Common myeloid progenitor, CD34-positive (primary cell): ENCODE data around the gene HES6.

ENCODE experiments used
- CTCF ChIA-PET: fragments of 350-600 bp; sonication (Branson Sonifier 250); formaldehyde crosslinking; loops from one replicate; lab custom pipeline; 2021; ENCODE audit warnings: antibody characterized with exemption; lab: Charles Lee
- POLR2A ChIA-PET: fragments of 350-600 bp; sonication (Branson Sonifier 250); formaldehyde crosslinking; loops from one replicate; lab custom pipeline; 2021; ENCODE audit warnings: antibody characterized with exemption; lab: Charles Lee
- DNase-seq, 3 donors: peaks; one replicate each; pipeline versions ENCODE4 v3.0.0 to v3.0.0-alpha.2; 2013
- H3K27ac ChIP-seq, 2 experiments: 1 replicate in 1 of 2; 2 replicates in 1 of 2; pipeline ENCODE4 v1.7.0; 2013; ENCODE audit warnings: inconsistent platforms in 2 of 2, low read length in 2 of 2, mild to moderate bottlenecking in 2 of 2, low read depth in 1 of 2, moderate library complexity in 1 of 2; ENCODE audit not compliant: severe bottlenecking in 2 of 2, insufficient read depth in 1 of 2, poor library complexity in 1 of 2
- H3K27me3 ChIP-seq, 5 experiments: replicated peaks in 2 of 5; 1 replicate in 3 of 5; 2 replicates in 2 of 5; pipeline versions ENCODE4 v1.6.1 to v1.7.0; 2013; ENCODE audit warnings: low read length in 4 of 5, mild to moderate bottlenecking in 2 of 5, moderate library complexity in 2 of 5, inconsistent platforms in 1 of 5; ENCODE audit not compliant: insufficient read depth in 5 of 5, control insufficient read depth in 4 of 5
- H3K36me3 ChIP-seq, 4 experiments: 1 replicate in 2 of 4; 2 replicates in 2 of 4; pipeline versions ENCODE4 v1.6.1 to v1.7.0; 2013; ENCODE audit warnings: low read length in 3 of 4, control low read depth in 1 of 4, mild to moderate bottlenecking in 1 of 4; ENCODE audit not compliant: control insufficient read depth in 4 of 4, insufficient read depth in 4 of 4
- H3K4me1 ChIP-seq, 4 experiments: 1 replicate in 3 of 4; 2 replicates in 1 of 4; pipeline versions ENCODE4 v1.6.1 to v1.7.1; 2013; ENCODE audit warnings: low read length in 3 of 4, mild to moderate bottlenecking in 3 of 4, control low read depth in 1 of 4, inconsistent platforms in 1 of 4, moderate library complexity in 1 of 4; ENCODE audit not compliant: control insufficient read depth in 4 of 4, insufficient read depth in 4 of 4; ENCODE audit errors: control extremely low read depth in 1 of 4
- H3K4me3 ChIP-seq, 7 experiments: 1 replicate in 4 of 7; 2 replicates in 3 of 7; pipeline versions ENCODE4 v1.5.1 to v1.7.0; 2013; ENCODE audit warnings: mild to moderate bottlenecking in 7 of 7, low read length in 6 of 7, moderate library complexity in 6 of 7, inconsistent platforms in 2 of 7, low read depth in 2 of 7, control low read depth in 1 of 7; ENCODE audit not compliant: insufficient read depth in 4 of 7, control insufficient read depth in 1 of 7; ENCODE audit errors: extremely low read depth in 1 of 7
- H3K9me3 ChIP-seq, 5 experiments: 1 replicate in 4 of 5; 2 replicates in 1 of 5; pipeline versions ENCODE4 v1.6.1 to v1.7.1; 2013; ENCODE audit warnings: low read length in 4 of 5, mild to moderate bottlenecking in 2 of 5, inconsistent platforms in 1 of 5, low read depth in 1 of 5, moderate library complexity in 1 of 5; ENCODE audit not compliant: control insufficient read depth in 4 of 5, insufficient read depth in 2 of 5; ENCODE audit errors: control extremely low read depth in 1 of 5
- WGBS: methylation state at CpG from one replicate; pipeline ENCODE4 v1.1.5; 2013; ENCODE audit not compliant: insufficient coverage; 5-methylcytosine and 5-hydroxymethylcytosine counted together

Gene HES6

GRCh38 chr2:238247002-238247822, 7.4 kb upstream of the HES6 start:
- Histone ChIP-seq H3K9me3 (no peaks in the 10 kb centered on the region), H3K36me3 (peaks cover 6 to 52% (median 32%) of the 10 kb centered on the region in 4 experiments), H3K4me3 (no peak overlapping the region), H3K4me1 (no peaks in the 10 kb centered on the region), H3K27me3 (peaks cover 0 to 6% (median 0%) of the 10 kb centered on the region in 5 experiments), H3K27ac (no peak overlapping the region)
- no peak for DNase-seq
- WGBS, result 95% methylated on average over 12 of the region's 13 CpGs
- CTCF ChIA-PET, result interaction anchor here (1.0 to 3.7 kb wide), 4 partner anchors 10 to 88 kb away, joined by 3 to 12 read pairs (median 4); partner anchors contain the start of gene ERFE
- POLR2A ChIA-PET, result interaction anchor here (0.7 kb wide), 2 partner anchors 132 to 738 kb away, joined by 3 read pairs; no protein-coding TSS in a partner anchor

GRCh38 chr2:238244151-238244550, 4.3 kb upstream of the HES6 start:
- H3K27ac ChIP-seq, result no peak overlapping the region
- H3K4me3 ChIP-seq, result no peak overlapping the region
- H3K9me3 ChIP-seq, result peaks cover 0 to under 1% (median 0%) of the 10 kb centered on the region in 5 experiments
- CTCF ChIA-PET, result interaction anchor here (0.7 kb wide), 1 partner anchor 11 kb away, joined by 3 read pairs; no protein-coding TSS in a partner anchor
- peaks cover 0 to 24% (median 10%) of the 10 kb centered on the region in 5 experiments for H3K27me3 ChIP-seq
- peaks cover 6 to 24% (median 21%) of the 10 kb centered on the region in 4 experiments for H3K36me3 ChIP-seq
- POLR2A ChIA-PET, result no interaction called here
- H3K4me1 ChIP-seq, result peaks cover 0 to 16% (median 14%) of the 10 kb centered on the region in 4 experiments
- no peak for DNase-seq
- no CpG with 5 or more reads among the region's 5 CpGs for WGBS

GRCh38 chr2:238243496-238244076, 3.7 kb upstream of the HES6 start:
- CTCF ChIA-PET, result interaction anchor here (1.7 kb wide), 1 partner anchor 12 kb away, joined by 5 read pairs; no protein-coding TSS in a partner anchor
- WGBS, result 98% methylated on average over 8 of the region's 10 CpGs
- H3K27me3 ChIP-seq, result peaks cover 0 to 30% (median 14%) of the 10 kb centered on the region in 5 experiments

GRCh38 chr2:238242731-238243495, 3.1 kb upstream of the HES6 start:
- POLR2A ChIA-PET, result no interaction called here
- Histone ChIP-seq H3K4me1 (peaks cover 0 to 19% (median 17%) of the 10 kb centered on the region in 4 experiments), H3K27me3 (peaks cover 2 to 37% (median 19%) of the 10 kb centered on the region in 5 experiments), H3K4me3 (no peak overlapping the region), H3K27ac (no peak overlapping the region), H3K36me3 (peaks cover 6 to 21% (median 19%) of the 10 kb centered on the region in 4 experiments), H3K9me3 (peaks cover 0 to 5% (median 0%) of the 10 kb centered on the region in 5 experiments)
- CTCF ChIA-PET, result interaction anchor here (1.7 kb wide), 1 partner anchor 13 kb away, joined by 5 read pairs; no protein-coding TSS in a partner anchor
- 98% methylated on average over 6 of the region's 7 CpGs for WGBS
- no peak for DNase-seq

More at GRCh38 chr2:238243496-238244076, 3.7 kb upstream of the HES6 start:
- POLR2A ChIA-PET, result no interaction called here
- peaks cover 6 to 24% (median 21%) of the 10 kb centered on the region in 4 experiments for H3K36me3 ChIP-seq
- no peak overlapping the region for H3K27ac ChIP-seq
- DNase-seq, result no peak
- H3K4me1 ChIP-seq, result peaks cover 0 to 19% (median 17%) of the 10 kb centered on the region in 4 experiments
- no peak overlapping the region for H3K4me3 ChIP-seq
- H3K9me3 ChIP-seq, result peaks cover 0 to 5% (median 0%) of the 10 kb centered on the region in 5 experiments

GRCh38 chr2:238241970-238242369, 2.1 kb upstream of the HES6 start:
- Histone ChIP-seq H3K9me3 (peaks cover 0 to 5% (median 0%) of the 10 kb centered on the region in 5 experiments), H3K4me3 (no peak overlapping the region), H3K4me1 (peaks cover 0 to 19% (median 17%) of the 10 kb centered on the region in 4 experiments), H3K36me3 (peaks cover 6 to 15% (median 12%) of the 10 kb centered on the region in 4 experiments), H3K27me3 (peaks cover 5 to 46% (median 28%) of the 10 kb centered on the region in 5 experiments), H3K27ac (no peak overlapping the region)
- WGBS, result 100% methylated on average over 1 of the region's 2 CpGs
- DNase-seq, result no peak
- ChIA-PET CTCF (interaction anchor here (0.6 to 1.7 kb wide), 2 partner anchors 14 to 881 kb away, joined by 3 to 5 read pairs; no protein-coding TSS in a partner anchor), POLR2A (no interaction called here)
